ACHN (cell line): Measurements from ENCODE around the gene DBH.
A peak's percentile ranks its signal among the peaks of the same experiment; 100 is the strongest.

ENCODE experiments used
- DNase-seq: peaks from one replicate; pipeline ENCODE4 v3.0.0-alpha.2; 2015
- in situ Hi-C: cut with HindIII; loops from 2 replicates; pipeline ENCODE4 v1.10.0; 2017; ENCODE audit warnings: low sequenced_read_pairs, low pct_ligation_motif_present, low pct_unique_long_range_greater_than_20kb

DBH gene

GRCh38 chr9:133656211-133657119, 20.3 kb downstream of the DBH start:
- no peak for DNase-seq
- in situ Hi-C loops = no loop called here

- no peak for DNase-seq
- in situ Hi-C loops = no loop called here
Measured at GRCh38 chr9:133657120-133657661, 21.0 kb downstream of the DBH start.

GRCh38 chr9:133658442-133659431, 22.6 kb downstream of the DBH start:
- peak; percentile 47 for DNase-seq
- in situ Hi-C loops = no loop called here

GRCh38 chr9:133659516-133659915, 23.4 kb downstream of the DBH start:
- in situ Hi-C loops = no loop called here
- DNase-seq = no peak

- in situ Hi-C loops = no loop called here
- no peak for DNase-seq
Measured at GRCh38 chr9:133661846-133662540, 25.8 kb downstream of the DBH start.

GRCh38 chr9:133664173-133665050, 28.2 kb downstream of the DBH start:
- no peak for DNase-seq

GRCh38 chr9:133665096-133665495, 28.9 kb downstream of the DBH start:
- DNase-seq = no peak
- in situ Hi-C loops = no loop called here

More at GRCh38 chr9:133664173-133665050, 28.2 kb downstream of the DBH start:
- in situ Hi-C loops = no loop called here

GRCh38 chr9:133665535-133665934, 29.4 kb downstream of the DBH start:
- in situ Hi-C loops = no loop called here
- DNase-seq = no peak

- DNase-seq = no peak
- in situ Hi-C loops = no loop called here
Measured at GRCh38 chr9:133666387-133666786, 30.2 kb downstream of the DBH start.

GRCh38 chr9:133666845-133667244, 30.7 kb downstream of the DBH start:
- in situ Hi-C loops = no loop called here
- no peak for DNase-seq

- DNase-seq = no peak
- in situ Hi-C loops = no loop called here
Measured at GRCh38 chr9:133667759-133668450, 31.7 kb downstream of the DBH start.

GRCh38 chr9:133669182-133669801, 33.1 kb downstream of the DBH start:
- no peak for DNase-seq
- in situ Hi-C loops = no loop called here

- in situ Hi-C loops = no loop called here
- DNase-seq = no peak
Measured at GRCh38 chr9:133670466-133670865, 34.3 kb downstream of the DBH start.

- in situ Hi-C loops = no loop called here
- DNase-seq = no peak
Measured at GRCh38 chr9:133671371-133671770, 35.2 kb downstream of the DBH start.

GRCh38 chr9:133672503-133673257, 36.5 kb downstream of the DBH start:
- no peak for DNase-seq
- in situ Hi-C loops = no loop called here

GRCh38 chr9:133673258-133673655, 37.1 kb downstream of the DBH start:
- in situ Hi-C loops = no loop called here
- DNase-seq = no peak
